HG02973 (cell line): ENCODE results near the gene ADAMTS15.

ENCODE experiments used
- ATAC-seq: cut with Tn5 transposase; IDR thresholded peaks from one replicate; pipeline ENCODE4 v1.9.1; 2021; ENCODE audit warnings: moderate library complexity; ENCODE audit not compliant: unreplicated experiment

ADAMTS15 gene

GRCh38 chr11:130476200-130476921 is 27.9 kb downstream of the ADAMTS15 start:
- no peak for ATAC-seq

- ATAC-seq = no peak
These were observed 28.6 kb downstream of the ADAMTS15 start for GRCh38 chr11:130476922-130477491.

DNA sequence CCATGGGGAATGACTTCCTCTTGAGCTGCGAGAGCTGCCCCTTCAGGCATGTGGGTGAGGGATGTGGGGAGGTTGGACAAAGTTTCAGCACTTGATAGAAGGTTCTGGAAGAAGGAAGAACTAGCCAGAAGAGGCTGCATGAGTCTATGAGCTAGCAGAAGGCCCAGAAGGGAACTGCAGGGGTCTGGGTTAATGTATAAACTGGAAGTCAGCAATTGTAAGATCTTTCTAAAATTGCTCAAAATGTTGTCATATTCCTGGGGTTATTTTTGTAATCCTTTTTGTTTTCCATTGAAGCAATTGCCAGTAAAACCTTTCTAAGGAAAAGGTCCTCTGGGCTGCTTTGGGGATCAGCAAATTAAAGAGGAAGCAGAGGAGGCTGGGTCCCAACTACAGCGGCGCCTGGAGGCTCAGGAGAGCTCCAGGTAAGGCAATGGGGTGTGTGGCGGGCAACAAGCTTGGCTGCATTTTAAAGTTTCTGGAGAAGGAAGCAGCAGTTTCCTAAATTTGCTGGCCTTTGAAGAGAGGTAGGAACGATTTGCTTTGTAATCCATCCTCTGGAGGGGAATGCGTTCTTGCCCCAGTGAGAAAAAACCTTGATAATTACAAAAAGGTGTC is 29.2 kb downstream of the ADAMTS15 start:
- ATAC-seq = no peak

DNA sequence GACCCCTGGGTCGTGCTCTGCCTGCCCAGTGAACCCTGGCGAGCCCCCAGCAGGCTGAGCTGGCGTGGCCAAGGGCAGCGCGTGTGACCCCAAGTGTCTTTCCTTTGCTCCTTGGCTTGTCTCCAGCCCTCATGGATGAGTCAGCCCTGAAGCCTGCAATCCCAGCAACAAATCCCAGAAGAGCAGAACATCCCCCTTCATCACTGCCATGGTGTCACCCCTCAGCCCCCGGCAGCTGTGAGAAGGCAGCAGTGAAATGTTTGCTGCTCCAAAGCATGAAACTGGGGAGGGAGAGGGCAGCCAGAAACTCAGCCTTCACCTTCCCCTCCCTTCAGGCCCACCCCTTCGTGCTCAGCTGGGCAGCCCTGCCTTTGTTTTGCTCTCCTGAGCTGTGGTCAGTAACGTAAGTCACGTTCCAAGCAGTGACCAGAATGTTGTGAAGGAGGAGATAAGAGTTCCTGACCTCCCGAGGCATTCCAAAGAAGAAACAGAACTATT is 29.8 kb downstream of the ADAMTS15 start:
- ATAC-seq = no peak

DNA sequence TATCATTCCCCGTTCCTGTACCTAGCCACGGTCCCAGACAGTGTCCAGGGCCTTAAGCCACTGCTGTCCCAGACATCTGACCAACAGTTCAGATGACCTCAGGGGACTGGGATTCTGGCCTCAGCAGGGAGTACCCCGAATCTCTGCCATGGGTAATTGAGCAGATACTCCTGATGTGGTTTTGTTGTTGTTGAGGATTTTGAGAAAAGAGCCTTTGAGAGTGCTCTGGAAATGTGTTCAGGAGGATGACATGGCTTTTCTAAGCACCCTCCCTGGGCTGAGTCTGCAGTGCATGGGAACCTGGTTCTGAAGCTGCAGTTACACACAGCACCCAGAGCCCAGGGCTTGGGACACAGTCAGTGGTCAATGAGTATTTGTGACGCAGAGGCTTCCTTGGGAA is 30.4 kb downstream of the ADAMTS15 start:
- no peak for ATAC-seq

DNA sequence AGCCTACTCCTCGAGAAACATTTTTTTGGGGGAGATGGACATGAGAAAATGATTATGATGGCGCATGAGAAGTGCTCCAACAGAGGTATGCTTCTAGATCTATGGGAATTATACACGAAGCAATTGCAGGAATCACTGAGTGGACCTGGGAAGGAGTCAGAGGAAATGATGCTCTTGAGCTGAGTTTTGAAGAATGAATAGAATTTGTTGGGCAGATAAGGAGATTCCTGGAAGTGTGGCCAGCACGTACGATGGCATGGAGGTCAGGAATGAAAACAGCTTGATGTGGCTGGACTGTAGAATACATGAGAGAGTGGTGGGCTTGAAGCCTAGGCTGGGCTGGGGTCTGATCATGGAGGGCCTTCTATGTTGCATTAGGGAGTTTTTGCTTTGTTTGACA is 31.7 kb downstream of the ADAMTS15 start:
- no peak for ATAC-seq

DNA sequence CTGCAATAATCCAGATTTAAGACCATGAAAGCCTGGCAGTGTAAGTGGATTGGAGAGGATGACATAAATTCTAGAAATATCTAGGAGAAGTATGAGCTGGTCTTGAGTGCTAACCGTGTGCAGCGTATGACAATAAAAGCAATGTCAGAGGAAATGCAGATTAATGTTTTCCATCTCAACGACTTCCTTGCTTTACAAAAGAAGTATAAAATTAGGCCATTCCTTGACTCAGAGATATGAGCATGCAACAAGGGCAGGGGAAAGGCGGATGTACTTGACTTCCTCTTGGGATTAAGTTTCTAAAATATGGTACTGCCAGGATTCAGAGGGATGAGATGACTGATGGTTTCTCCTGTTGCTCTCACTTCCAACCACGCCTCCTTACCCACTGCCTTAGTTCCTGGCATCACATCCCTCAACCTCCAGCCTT is 32.3 kb downstream of the ADAMTS15 start:
- ATAC-seq = no peak

DNA sequence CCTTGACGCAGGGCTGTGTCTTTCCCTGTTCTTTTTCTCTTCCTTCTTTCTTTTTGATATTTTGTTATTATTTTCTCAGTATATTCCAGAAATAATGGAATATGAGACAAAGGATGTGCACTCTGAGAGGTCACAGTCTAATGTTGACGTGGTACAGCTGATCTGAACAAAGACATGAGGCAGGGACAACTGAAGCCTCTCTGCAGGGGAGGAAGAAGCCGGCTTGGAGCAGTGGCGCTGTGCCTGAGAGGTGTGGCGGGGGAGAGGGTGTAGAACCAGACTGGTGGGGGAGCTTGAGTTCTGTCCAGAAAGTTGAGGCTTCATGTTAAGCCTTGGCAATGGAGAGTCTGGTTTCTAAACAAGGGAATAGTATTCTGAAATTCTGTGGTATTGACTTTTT is 34.7 kb downstream of the ADAMTS15 start:
- no peak for ATAC-seq

GRCh38 chr11:130485983-130486382 is 37.5 kb downstream of the ADAMTS15 start:
- no peak for ATAC-seq

- no peak for ATAC-seq
These were observed 38.0 kb downstream of the ADAMTS15 start for GRCh38 chr11:130486391-130486836.

DNA sequence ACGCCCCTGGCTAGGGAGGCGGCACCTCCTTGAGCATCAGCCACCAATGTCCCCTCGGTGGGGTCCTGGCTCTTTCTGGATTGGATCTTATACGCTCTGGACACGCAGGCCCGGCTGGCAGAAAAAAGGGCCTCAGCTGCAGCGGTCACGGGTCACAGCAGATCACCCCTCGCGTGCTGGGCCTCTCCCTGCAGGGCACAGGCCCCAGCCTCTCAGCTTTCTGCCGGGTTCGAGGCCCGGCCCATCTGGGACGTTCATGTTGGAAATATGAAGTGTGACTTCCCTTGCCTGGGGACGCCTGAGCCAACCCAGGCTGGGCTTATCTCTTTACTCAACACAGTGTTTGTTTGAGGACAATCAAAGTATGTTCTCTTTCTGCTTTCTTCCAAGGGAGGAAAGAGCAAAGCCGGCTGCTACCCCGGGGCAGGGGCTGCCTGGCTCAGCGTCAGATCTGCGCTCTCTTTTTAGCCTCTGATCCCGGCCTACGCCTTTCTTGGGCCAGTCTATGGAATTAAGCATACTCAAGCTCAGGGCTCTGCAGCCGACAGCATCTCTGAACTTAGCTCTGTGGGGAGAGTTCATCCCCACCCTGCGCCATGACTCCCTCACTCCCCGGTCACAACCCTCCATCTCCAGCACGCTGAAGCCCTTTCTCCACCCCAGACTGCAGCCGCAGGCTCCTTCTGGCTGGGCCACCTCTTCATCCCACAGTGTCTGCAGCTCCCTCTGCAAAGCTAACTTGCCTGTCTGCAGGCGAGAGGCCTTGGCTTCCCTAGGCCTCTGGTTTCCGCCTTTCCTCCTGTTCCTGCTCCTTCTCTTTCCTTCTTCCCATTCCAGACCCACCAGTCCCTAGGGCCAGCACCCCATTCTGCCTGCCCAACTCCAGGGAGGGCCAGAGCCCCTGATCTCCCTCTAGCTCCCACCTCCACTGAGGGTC is 38.8 kb downstream of the ADAMTS15 start:
- no peak for ATAC-seq

DNA sequence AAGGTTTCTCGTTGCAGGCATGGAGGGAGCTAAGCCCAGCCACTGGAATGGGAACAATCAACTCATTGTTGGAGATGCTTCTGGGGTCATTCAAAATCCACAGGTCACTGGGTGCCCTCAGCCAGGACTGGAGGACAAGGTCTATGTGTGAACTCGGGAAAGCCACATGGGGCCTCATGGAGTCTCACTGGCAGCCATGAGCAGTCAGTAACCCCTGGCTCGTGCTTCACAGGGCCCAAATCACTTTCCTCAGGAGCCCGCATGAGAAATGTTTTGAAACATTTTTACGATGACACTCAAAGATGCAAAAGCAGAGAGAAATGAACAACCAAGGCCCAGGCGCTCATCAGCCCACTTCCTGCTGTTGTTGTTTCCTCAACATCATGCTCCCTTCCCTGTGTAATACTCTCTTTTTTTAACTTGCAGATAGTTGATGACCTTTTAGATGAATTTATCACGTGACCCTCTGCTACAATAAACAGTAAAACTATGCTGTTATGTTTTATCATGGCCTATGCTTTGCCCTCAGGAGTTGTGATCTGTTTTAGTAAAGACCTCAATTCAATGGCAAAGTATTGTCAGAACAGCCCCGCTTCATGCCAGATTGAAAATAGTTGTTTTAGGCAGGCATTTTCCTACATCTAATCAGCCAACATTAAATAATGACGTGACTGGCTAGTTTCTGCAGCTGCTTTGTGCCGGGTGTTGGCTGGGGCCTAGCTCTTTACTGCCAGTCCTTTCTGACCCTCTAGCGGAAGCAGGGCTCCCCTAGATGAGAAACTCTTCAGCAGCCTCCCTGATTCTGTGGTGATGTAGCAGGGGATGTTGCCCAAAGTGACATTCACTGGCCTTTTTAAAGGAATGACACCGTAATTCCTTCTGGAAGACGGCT is 39.7 kb downstream of the ADAMTS15 start:
- no peak for ATAC-seq

DNA sequence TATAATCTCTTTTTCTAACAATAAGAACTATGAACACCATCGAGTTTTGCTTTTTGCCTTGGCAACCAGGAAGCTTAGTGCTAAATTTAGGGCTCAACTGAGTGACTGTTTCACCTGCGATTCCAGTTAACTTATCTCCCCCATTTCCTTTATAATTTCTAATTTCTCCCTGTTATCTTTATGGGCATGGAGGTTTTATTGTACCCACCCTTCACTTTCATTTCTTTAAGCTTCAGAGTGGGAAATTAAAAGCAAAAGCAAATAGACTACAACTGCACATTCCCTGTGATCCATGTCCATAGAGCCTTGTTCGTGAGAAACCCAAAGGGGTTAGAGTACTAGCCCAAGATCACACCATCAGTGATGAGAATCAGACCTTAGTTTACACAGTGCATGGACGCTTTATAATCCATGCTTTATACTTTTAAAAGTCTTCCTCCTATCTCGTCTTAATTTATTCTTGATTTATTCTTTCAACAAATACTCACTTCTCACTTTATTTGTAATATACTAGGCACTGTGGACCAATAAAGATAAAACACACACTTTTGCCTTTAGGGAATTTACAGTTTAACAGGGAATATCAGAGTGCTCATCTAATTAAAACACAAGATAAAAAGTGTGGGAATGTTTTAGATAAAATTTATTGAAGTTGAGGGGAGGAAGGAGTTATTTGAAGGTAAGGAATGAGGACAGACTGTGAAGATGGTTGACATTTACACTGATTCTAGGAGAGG is 40.6 kb downstream of the ADAMTS15 start:
- ATAC-seq = no peak

- ATAC-seq = no peak
These were observed 41.3 kb downstream of the ADAMTS15 start for GRCh38 chr11:130489716-130490115.

DNA sequence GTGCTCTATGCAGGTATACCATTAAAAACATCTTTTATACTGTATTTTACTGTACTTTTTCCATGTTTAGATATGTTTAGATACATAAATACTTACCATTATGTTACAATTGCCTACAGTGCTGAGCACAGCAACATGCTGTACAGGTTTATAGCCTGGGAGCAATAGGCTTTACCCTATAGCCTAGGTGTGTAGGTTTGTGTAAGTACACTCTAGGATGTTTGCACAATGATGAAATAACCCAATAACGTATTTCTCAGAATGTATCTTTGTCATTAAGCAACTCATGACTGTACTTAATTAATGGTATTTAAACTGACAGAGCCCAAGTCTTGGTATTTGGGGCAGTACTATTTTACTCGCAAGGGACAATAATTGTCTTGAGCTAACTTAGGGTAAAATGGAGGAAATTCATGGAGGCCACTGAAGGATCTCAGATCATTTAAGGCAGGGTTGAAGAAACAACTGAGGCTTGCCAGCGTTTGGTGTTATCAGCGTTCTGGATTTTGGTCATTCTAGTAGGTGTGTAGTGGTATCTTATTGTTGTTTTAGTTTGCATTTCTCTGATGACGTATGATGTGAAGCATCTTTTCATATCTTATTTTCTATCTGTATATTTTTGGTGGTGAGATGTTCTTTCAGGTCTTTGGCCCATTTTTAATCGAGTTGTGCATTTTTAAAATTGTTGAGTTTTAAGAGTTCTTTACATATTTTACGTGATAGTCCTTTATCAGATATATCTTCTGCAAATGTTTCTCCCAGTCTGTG is 42.4 kb downstream of the ADAMTS15 start:
- ATAC-seq = no peak

DNA sequence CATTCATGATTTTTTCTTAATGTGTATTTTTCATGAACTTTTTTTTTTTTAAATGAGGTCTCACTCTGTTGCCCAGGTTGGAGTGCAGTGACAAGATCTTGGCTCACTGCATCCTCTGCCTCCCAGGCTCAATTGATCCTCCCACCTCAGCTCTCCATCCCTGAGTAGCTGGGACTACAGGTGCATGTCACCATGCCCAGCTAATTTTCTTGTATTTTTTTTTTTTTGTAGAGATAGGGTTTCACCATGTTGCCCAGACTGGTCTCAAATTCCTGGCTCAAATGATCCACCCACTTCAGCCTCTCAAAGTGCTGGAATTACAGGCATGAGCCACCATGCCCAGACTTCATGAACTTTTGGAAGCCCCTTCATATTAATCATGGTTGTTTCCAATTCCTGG is 49.7 kb downstream of the ADAMTS15 start:
- ATAC-seq = no peak

DNA sequence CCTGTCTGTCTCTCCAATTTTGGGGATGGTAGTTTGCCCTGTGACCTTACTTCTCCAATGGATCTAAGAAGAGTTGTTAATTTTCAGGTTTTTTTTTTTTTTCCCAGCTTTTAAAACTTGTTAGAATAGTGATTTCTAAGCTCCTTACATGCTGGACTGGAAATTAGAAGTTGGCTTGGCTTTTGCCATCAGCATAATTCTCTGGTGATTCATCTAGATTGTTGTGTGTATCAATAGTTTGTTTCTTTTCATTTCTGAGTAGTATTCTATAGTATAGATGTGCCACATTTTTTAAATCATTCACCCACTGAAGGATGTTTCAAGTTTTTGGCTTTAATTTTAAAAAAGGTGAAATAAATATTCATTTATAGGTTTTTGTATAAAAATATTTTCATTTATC is 51.4 kb downstream of the ADAMTS15 start:
- ATAC-seq = no peak

GRCh38 chr11:130504317-130504716 is 55.9 kb downstream of the ADAMTS15 start:
- ATAC-seq = no peak

- ATAC-seq = no peak
These were observed 60.5 kb downstream of the ADAMTS15 start for GRCh38 chr11:130508913-130509312.
